Mesothelial cell of epicardium (in vitro differentiated cells): ENCODE measurements around the gene GPR4. TPM values are rescaled to one million over a fixed set of nuclear protein-coding genes. Genes with fewer than 3 reads are reported as not detected.

Experiments
- DNase-seq, 2 experiments: peaks; one replicate each; pipeline ENCODE4 v3.0.0; 2021; ENCODE audit warnings: low spot score in 2 of 2; ENCODE audit not compliant: unreplicated experiment in 2 of 2
- H3K27ac Mint-ChIP-seq: 2 replicates; pipeline ENCODE4 v1.8.0; 2021; ENCODE audit warnings: mixed read lengths
- H3K27me3 Mint-ChIP-seq: 2 replicates; pipeline ENCODE4 v1.8.0; 2021; ENCODE audit warnings: low read depth, mixed read lengths
- H3K36me3 Mint-ChIP-seq: 2 replicates; pipeline ENCODE4 v1.8.0; 2021; ENCODE audit warnings: mixed read lengths
- H3K4me1 Mint-ChIP-seq: 2 replicates; pipeline ENCODE4 v1.8.0; 2021; ENCODE audit warnings: mixed read lengths
- H3K4me3 Mint-ChIP-seq: 2 replicates; pipeline ENCODE4 v1.8.0; 2021; ENCODE audit warnings: mild to moderate bottlenecking, moderate library complexity, mixed read lengths
- H3K9me3 Mint-ChIP-seq: 2 replicates; pipeline ENCODE4 v1.8.0; 2021; ENCODE audit warnings: mixed read lengths
- total RNA-seq: library from RNA; stranded (reverse); gene quantifications from 3 replicates; pipeline ENCODE4 v1.2.1, GENCODE V29; 2021
- TF ChIP-seq, protein P1 (sequence below): fragments of 200-600 bp; sonication (generic); IDR thresholded peaks from one replicate; pipeline ENCODE4 v1.5.0; 2021; ENCODE audit warnings: antibody characterized with exemption; ENCODE audit not compliant: unreplicated experiment

Gene GPR4
- total RNA-seq, 1 donor from 2014 or later: not detected

- Mint-ChIP-seq H3K36me3 (no peaks in the 10 kb centered on the region), H3K27me3 (peaks cover 9% of the 10 kb centered on the region), H3K4me3 (peak overlapping the region; percentile 66), H3K4me1 (peaks cover 37% of the 10 kb centered on the region), H3K9me3 (no peaks in the 10 kb centered on the region), H3K27ac (peak overlapping the region; percentile 45)
- TF ChIP-seq, protein P1, sequence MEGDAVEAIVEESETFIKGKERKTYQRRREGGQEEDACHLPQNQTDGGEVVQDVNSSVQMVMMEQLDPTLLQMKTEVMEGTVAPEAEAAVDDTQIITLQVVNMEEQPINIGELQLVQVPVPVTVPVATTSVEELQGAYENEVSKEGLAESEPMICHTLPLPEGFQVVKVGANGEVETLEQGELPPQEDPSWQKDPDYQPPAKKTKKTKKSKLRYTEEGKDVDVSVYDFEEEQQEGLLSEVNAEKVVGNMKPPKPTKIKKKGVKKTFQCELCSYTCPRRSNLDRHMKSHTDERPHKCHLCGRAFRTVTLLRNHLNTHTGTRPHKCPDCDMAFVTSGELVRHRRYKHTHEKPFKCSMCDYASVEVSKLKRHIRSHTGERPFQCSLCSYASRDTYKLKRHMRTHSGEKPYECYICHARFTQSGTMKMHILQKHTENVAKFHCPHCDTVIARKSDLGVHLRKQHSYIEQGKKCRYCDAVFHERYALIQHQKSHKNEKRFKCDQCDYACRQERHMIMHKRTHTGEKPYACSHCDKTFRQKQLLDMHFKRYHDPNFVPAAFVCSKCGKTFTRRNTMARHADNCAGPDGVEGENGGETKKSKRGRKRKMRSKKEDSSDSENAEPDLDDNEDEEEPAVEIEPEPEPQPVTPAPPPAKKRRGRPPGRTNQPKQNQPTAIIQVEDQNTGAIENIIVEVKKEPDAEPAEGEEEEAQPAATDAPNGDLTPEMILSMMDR: no peak
- DNase-seq: no peak
These were observed 42.1 kb upstream of the GPR4 start for GRCh38 chr19:45643927-45644771.

- no peaks in the 10 kb centered on the region for H3K36me3 Mint-ChIP-seq
- peaks cover 45% of the 10 kb centered on the region for H3K4me1 Mint-ChIP-seq
- H3K27me3 Mint-ChIP-seq: peaks cover 9% of the 10 kb centered on the region
- TF ChIP-seq, protein P1: peak; percentile 99
- peak overlapping the region; percentile 66 for H3K4me3 Mint-ChIP-seq
- peak; percentile 66 to 97 for DNase-seq
- H3K9me3 Mint-ChIP-seq: no peaks in the 10 kb centered on the region
- peak overlapping the region; percentile 50 for H3K27ac Mint-ChIP-seq
These were observed 41.3 kb upstream of the GPR4 start for GRCh38 chr19:45643024-45643926.

DNA sequence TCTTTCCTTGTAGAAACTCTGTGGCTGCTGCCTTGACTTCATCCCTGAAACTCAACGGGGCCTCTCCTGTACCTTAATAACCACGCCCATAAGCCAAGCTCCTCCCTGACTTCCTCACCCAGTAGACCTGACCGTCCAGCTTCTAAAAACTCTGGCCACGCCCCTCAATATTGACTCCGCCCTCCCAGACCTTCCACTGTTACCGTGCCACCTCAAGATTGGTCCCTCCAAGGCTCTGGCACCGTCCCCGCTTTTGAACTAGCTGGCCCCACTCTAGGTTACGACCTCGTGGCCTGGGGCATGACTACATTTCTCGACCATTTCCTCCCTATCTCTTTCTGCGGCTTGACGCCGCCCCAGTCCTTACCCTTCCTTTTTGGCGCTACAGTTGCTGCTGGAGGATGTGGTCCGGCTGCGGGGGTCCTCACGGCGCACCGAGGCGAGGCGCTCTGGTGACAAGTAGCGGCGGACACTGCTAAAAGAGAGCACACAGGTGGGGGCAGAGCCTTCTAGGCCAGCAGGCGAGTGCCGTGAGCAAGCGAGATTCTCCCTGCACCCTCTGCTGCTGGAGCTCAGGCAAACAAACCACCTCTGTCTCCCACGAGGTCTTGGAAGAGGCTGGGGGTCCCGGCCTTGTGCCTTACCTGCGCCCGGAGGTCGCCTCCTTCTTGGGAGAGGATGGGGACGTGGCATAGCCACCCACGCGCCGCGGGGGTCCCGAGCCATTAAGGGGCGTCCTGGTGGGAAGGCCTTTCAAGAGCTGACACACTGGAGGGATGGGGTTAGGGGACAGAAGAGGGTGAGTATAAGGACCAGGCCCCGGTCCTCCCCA, 39.5 kb upstream of the GPR4 start:
- TF ChIP-seq, protein P1: no peak
- DNase-seq: peak; percentile 69 to 79
- peaks cover 9% of the 10 kb centered on the region for H3K27me3 Mint-ChIP-seq
- H3K27ac Mint-ChIP-seq: peak overlapping the region; percentile 96
- no peaks in the 10 kb centered on the region for H3K9me3 Mint-ChIP-seq
- peak overlapping the region; percentile 60 for H3K4me3 Mint-ChIP-seq
- H3K4me1 Mint-ChIP-seq: peaks cover 50% of the 10 kb centered on the region
- H3K36me3 Mint-ChIP-seq: no peaks in the 10 kb centered on the region

GRCh38 chr19:45640849-45641273, 38.8 kb upstream of the GPR4 start:
- peaks cover 44% of the 10 kb centered on the region for H3K4me1 Mint-ChIP-seq
- TF ChIP-seq, protein P1: no peak
- peak overlapping the region; percentile 60 for H3K4me3 Mint-ChIP-seq
- DNase-seq: peak in 1 of 2 experiments; percentile 64
- no peaks in the 10 kb centered on the region for H3K36me3 Mint-ChIP-seq
- H3K27ac Mint-ChIP-seq: peak overlapping the region; percentile 96
- H3K27me3 Mint-ChIP-seq: peaks cover 9% of the 10 kb centered on the region
- H3K9me3 Mint-ChIP-seq: no peaks in the 10 kb centered on the region
